ENCODE measurements around the gene MEIOSIN.

DNA sequence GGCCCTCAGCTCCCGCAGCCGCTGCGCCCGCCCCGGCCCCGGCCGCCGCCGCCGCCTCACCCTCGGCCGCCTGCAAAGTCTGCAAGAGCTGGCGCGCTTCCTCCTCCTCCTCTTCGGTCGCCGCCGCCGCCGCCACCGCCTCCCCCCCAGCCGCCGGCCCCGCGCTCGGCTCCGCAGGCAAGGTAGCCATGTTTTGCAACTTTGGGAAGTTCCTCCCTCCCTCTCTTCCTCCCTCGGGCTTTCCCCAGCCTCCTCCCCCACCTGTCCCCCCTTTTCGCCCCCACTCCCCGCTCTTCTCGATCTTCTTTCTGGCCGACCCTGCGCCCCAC is 35.4 kb downstream of the MEIOSIN start:
- TF ChIP-seq CTCF (conservative IDR thresholded peaks at IDR 0.05; ENCODE audit: low read length) (no peak), EZH2phosphoT487 (IDR thresholded peaks at IDR 0.05; ENCODE audit: borderline replicate concordance, low read depth, low read length) (no peak)

Data from OCI-LY7 (cell line).